Measurements from ENCODE around the gene TBATA.

DNA sequence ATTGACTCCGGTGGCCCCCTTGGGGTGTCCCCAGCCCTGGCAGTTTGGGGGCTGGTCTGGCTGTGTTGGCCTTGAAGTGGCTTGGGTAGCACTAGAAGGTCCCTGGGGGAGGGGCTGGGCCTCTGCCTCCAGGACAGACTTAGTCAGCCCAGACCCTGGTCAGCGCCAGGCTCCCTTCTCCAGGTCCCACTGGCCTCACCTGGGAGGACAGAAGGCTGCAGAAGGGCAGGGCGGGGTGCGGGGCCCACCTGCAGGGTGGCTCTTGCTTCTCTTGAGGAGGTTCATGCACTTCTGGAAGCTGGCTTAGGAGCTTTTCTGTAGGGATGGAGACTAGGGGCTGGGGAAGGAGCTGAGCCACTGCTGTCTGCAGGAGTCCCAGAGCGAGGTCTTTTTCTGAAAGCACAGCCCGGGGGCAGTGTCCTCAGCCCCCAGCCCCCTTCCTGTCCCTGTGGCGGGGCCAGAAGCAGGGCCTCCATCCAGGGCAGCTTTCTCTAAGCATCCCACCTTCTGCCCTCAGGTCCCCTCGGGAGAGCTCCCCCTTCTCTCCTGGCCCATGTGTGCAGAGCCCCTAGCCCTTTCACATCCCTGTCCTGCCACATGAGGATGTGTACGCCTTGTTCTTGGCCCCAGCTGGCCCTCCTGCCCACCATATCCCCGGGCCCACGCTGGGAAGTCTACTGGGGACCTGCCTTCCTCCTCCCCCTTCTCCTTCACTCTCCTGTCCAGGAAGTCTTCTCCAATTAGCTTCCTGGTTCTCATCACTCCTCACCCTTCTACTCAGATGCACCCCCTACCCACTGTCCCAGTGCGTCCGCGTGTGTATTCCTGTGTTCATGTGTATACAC, 11.0 kb downstream of the TBATA start:
- TF ChIP-seq, protein P1, sequence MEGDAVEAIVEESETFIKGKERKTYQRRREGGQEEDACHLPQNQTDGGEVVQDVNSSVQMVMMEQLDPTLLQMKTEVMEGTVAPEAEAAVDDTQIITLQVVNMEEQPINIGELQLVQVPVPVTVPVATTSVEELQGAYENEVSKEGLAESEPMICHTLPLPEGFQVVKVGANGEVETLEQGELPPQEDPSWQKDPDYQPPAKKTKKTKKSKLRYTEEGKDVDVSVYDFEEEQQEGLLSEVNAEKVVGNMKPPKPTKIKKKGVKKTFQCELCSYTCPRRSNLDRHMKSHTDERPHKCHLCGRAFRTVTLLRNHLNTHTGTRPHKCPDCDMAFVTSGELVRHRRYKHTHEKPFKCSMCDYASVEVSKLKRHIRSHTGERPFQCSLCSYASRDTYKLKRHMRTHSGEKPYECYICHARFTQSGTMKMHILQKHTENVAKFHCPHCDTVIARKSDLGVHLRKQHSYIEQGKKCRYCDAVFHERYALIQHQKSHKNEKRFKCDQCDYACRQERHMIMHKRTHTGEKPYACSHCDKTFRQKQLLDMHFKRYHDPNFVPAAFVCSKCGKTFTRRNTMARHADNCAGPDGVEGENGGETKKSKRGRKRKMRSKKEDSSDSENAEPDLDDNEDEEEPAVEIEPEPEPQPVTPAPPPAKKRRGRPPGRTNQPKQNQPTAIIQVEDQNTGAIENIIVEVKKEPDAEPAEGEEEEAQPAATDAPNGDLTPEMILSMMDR (optimal IDR thresholded peaks at IDR 0.05 in 1 of 3, IDR thresholded peaks at IDR 0.05 in 1 of 3, conservative IDR thresholded peaks at IDR 0.05 in 1 of 3; ENCODE audit: extremely low read depth in 1 of 3, insufficient read depth in 2 of 3, low read length in 3 of 3) = no peak
- no peak for TF ChIP-seq EZH2 (IDR thresholded peaks at IDR 0.05; ENCODE audit: low read length)
